Measurements from ENCODE around the gene SDHAF3. TPM values are rescaled to one million over a fixed set of nuclear protein-coding genes. Genes with fewer than 3 reads are reported as not detected.

The SDHAF3 gene
- total and polyA plus RNA-seq, 2 of the 8 experiments (the other 6 are each of a cell fraction or from before 2014, with no cell fraction given) = 12.0 to 31.3 TPM

DNA sequence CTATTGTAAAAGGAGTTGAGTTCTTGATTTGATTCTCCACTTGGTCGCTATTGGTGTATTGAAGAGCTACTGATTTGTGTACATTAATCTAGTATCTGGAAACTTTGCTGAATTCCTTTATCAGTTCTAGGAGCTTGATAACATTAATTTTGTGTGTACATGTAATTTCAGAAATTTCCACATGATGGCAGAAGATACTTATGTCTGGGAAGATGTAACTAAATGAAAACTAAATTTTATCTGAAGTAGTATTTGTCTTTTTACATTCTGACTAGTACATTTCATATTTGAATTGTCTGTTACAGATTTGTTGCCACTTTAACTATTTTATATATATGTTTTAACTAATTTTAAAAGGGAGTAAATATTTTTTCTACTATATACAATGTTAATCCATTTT is 27.6 kb downstream of the SDHAF3 start:
- Histone ChIP-seq H4K5ac (ENCODE audit: insufficient read length, low read depth, low read length) (no peak overlapping the region), H4K8ac (ENCODE audit: extremely low read depth, insufficient read depth, low read length) (no peak overlapping the region), H2AK5ac (ENCODE audit: low read depth, low read length) (no peak overlapping the region), H4K20me1 (replicated peaks in 1 of 2; ENCODE audit: control insufficient read depth in 1 of 2, insufficient read depth in 2 of 2, low read length in 2 of 2) (no peaks in the 10 kb centered on the region), H3K79me1 (ENCODE audit: low read depth, low read length) (no peaks in the 10 kb centered on the region; the same call in 1 of the 2 replicates), H2BK15ac (ENCODE audit: low read length) (no peak overlapping the region), H3K56ac (replicated peaks; ENCODE audit: insufficient read length, low read depth, low read length) (no peak overlapping the region), H2BK12ac (ENCODE audit: low read depth, low read length) (no peak overlapping the region), H3K4me2 (ENCODE audit: insufficient read depth in 1 of 2, low read depth in 2 of 2, low read length in 2 of 2) (no peak overlapping the region), H3K4me3 (ENCODE audit: extremely low read depth in 1 of 4, insufficient read depth in 2 of 4, low read depth in 3 of 4, low read length in 4 of 4) (no peak overlapping the region), H2BK5ac (ENCODE audit: low read depth, low read length) (no peak overlapping the region), H3K79me2 (ENCODE audit: control insufficient read depth in 1 of 2, insufficient read depth in 2 of 2, low read length in 2 of 2) (peaks cover 0 to 27% of the 10 kb centered on the region in 2 experiments; a peak in 2 of 4 replicates), H3K9me3 (ENCODE audit: insufficient read depth in 2 of 2, low read depth in 1 of 2, low read length in 1 of 2) (peaks cover 4 to 9% of the 10 kb centered on the region in 2 experiments; a peak in 2 of 4 replicates), H3K36me3 (ENCODE audit: control insufficient read depth in 2 of 4, insufficient read depth in 4 of 4, low read length in 3 of 4) (peaks cover 0 to 12% (median 3%) of the 10 kb centered on the region in 4 experiments; a peak in 3 of 8 replicates), H2BK20ac (ENCODE audit: low read length) (no peak overlapping the region), H3K27ac (ENCODE audit: low read depth, low read length) (no peak overlapping the region), H4K91ac (replicated peaks; ENCODE audit: insufficient read length, low read length) (no peak overlapping the region), H3K27me3 (replicated peaks in 1 of 4; ENCODE audit: control insufficient read depth in 3 of 4, extremely low read depth in 1 of 4, insufficient read depth in 3 of 4, low read length in 3 of 4) (no peaks in the 10 kb centered on the region), H3K14ac (ENCODE audit: insufficient read length) (no peak overlapping the region), H3K23me2 (ENCODE audit: low read depth, low read length) (no peaks in the 10 kb centered on the region), H3K4me1 (replicated peaks in 1 of 4; ENCODE audit: control insufficient read depth in 3 of 4, insufficient read depth in 4 of 4, low read length in 3 of 4) (no peaks in the 10 kb centered on the region), H2BK120ac (replicated peaks; ENCODE audit: low read depth, low read length) (no peak overlapping the region), H3K18ac (ENCODE audit: extremely low read depth, low read length) (no peak overlapping the region), H2AFZ (ENCODE audit: low read length) (no peak overlapping the region), H3K4ac (replicated peaks; ENCODE audit: insufficient read length, low read depth, low read length) (no peak overlapping the region), H3K23ac (ENCODE audit: insufficient read length) (no peak overlapping the region), H3K9ac (replicated peaks in 1 of 4; ENCODE audit: extremely low read depth in 1 of 4, low read depth in 3 of 4, low read length in 3 of 4) (no peak overlapping the region)
- WGBS, 2 experiments (ENCODE audit: extremely low coverage in 1 of 2, insufficient coverage in 1 of 2, insufficient read length in 1 of 2, insufficient replicate concordance in 2 of 2, low coverage in 1 of 2, low lambda C conversion rate in 2 of 2, missing lambda C conversion rate in 1 of 2) = 92% methylated on average over 1 of the region's 1 CpG; no CpG with 5 or more reads in 1 of the 2 experiments
- no peak for FAIRE-seq
- POLR2A ChIA-PET (ENCODE audit: partially characterized antibody) = no interaction called here
- no peak for DNase-seq (ENCODE audit: low read depth in 1 of 2, low spot score in 2 of 2)
- CTCF ChIA-PET (ENCODE audit: partially characterized antibody) = interaction anchor here (1.1 to 1.8 kb wide), 3 partner anchors 12 to 691 kb away, joined by 6 to 8 read pairs (median 7); no protein-coding TSS in a partner anchor
- TF ChIP-seq, protein P1, sequence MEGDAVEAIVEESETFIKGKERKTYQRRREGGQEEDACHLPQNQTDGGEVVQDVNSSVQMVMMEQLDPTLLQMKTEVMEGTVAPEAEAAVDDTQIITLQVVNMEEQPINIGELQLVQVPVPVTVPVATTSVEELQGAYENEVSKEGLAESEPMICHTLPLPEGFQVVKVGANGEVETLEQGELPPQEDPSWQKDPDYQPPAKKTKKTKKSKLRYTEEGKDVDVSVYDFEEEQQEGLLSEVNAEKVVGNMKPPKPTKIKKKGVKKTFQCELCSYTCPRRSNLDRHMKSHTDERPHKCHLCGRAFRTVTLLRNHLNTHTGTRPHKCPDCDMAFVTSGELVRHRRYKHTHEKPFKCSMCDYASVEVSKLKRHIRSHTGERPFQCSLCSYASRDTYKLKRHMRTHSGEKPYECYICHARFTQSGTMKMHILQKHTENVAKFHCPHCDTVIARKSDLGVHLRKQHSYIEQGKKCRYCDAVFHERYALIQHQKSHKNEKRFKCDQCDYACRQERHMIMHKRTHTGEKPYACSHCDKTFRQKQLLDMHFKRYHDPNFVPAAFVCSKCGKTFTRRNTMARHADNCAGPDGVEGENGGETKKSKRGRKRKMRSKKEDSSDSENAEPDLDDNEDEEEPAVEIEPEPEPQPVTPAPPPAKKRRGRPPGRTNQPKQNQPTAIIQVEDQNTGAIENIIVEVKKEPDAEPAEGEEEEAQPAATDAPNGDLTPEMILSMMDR (IDR thresholded peaks at IDR 0.05; ENCODE audit: control extremely low read depth in 1 of 3, insufficient read depth in 1 of 3, low read depth in 1 of 3, low read length in 3 of 3) = peak in 1 of 3 experiments; percentile 19; a peak in 2 of 4 replicates
- TF ChIP-seq CHD2 (IDR thresholded peaks at IDR 0.05; ENCODE audit: low read length) (no peak), CBX8 (IDR thresholded peaks at IDR 0.05; ENCODE audit: borderline replicate concordance, low read depth, low read length) (no peak), EP300 (IDR thresholded peaks at IDR 0.05; ENCODE audit: borderline replicate concordance in 1 of 2, low read depth in 2 of 2, low read length in 2 of 2) (no peak), NRF1 (IDR thresholded peaks at IDR 0.05; ENCODE audit: low read depth, low read length) (no peak)

All from H1 (cell line).